Nephron progenitor cell (in vitro differentiated cells): ENCODE measurements around the gene CFAP46.

ENCODE experiments used
- DNase-seq: peaks from one replicate; pipeline ENCODE4 v3.0.0; 2021
- H3K27ac Mint-ChIP-seq: 2 replicates; pipeline ENCODE4 v1.8.0; 2021; ENCODE audit warnings: mild to moderate bottlenecking, moderate library complexity, mixed read lengths
- H3K27me3 Mint-ChIP-seq: 2 replicates; pipeline ENCODE4 v1.8.0; 2021; ENCODE audit warnings: mild to moderate bottlenecking, low read depth, mixed read lengths; ENCODE audit not compliant: poor library complexity
- H3K36me3 Mint-ChIP-seq: 2 replicates; pipeline ENCODE4 v1.8.0; 2021; ENCODE audit warnings: low read depth, mixed read lengths
- H3K4me1 Mint-ChIP-seq: 2 replicates; pipeline ENCODE4 v1.8.0; 2021; ENCODE audit warnings: mixed read lengths
- H3K4me3 Mint-ChIP-seq: 2 replicates; pipeline ENCODE4 v1.8.0; 2021; ENCODE audit warnings: mild to moderate bottlenecking, moderate library complexity, mixed read lengths
- H3K9me3 Mint-ChIP-seq: 2 replicates; pipeline ENCODE4 v1.8.0; 2021; ENCODE audit warnings: mild to moderate bottlenecking, moderate library complexity, mixed read lengths
- TF ChIP-seq, protein P1 (sequence below): fragments of 200-600 bp; sonication (generic); IDR thresholded peaks from 2 replicates; pipeline ENCODE4 v1.5.0; 2021; ENCODE audit warnings: antibody characterized with exemption

Gene CFAP46

DNA sequence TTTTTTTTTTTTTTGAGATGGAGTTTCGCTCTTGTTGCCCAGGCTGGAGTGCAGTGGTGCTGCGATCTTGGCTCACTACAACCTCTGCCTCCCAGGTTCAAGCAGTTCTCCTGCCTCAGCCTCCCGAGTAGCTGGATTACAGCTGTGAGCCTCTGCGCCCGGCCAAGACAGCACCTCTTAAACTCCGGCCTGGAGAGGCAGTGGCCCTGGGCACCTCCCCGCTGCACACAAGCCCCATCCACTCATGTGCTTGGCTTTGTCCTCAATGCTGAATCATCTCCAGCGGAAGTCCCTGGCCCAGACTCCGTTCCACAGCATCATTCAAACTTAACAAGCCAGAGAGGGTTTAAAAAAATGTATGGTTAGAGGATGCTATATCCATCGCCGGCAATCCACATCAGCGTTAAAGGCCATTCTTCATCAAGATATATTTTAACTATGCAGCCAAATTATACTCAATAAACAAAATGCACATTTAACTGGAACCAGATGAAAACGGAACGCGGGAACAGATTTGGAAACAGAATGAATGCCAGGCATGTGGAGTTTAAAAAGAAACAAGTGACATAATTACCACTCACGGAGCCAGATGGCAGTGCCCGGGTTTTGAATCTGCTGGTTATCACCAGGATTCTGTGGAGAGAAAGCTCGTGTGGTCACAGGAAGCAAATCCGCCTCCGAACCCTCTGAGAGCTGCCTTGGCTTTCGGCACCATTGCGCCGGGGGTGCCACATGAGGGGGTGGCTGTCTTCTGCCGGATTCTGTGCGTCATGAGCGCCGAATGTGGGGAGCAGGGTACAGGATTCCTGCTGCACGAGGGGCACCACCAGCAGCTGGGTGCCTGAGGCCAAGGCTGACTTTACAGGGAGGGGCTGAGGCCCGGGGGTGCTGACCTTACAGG is 45.6 kb upstream of the CFAP46 start:
- H3K27ac Mint-ChIP-seq, result peak overlapping the region; percentile 18
- TF ChIP-seq, protein P1, sequence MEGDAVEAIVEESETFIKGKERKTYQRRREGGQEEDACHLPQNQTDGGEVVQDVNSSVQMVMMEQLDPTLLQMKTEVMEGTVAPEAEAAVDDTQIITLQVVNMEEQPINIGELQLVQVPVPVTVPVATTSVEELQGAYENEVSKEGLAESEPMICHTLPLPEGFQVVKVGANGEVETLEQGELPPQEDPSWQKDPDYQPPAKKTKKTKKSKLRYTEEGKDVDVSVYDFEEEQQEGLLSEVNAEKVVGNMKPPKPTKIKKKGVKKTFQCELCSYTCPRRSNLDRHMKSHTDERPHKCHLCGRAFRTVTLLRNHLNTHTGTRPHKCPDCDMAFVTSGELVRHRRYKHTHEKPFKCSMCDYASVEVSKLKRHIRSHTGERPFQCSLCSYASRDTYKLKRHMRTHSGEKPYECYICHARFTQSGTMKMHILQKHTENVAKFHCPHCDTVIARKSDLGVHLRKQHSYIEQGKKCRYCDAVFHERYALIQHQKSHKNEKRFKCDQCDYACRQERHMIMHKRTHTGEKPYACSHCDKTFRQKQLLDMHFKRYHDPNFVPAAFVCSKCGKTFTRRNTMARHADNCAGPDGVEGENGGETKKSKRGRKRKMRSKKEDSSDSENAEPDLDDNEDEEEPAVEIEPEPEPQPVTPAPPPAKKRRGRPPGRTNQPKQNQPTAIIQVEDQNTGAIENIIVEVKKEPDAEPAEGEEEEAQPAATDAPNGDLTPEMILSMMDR, result no peak
- H3K9me3 Mint-ChIP-seq, result no peaks in the 10 kb centered on the region
- DNase-seq, result no peak
- peaks cover 35% of the 10 kb centered on the region for H3K4me1 Mint-ChIP-seq
- no peaks in the 10 kb centered on the region for H3K36me3 Mint-ChIP-seq
- no peak overlapping the region for H3K4me3 Mint-ChIP-seq
- peaks cover 29% of the 10 kb centered on the region for H3K27me3 Mint-ChIP-seq

DNA sequence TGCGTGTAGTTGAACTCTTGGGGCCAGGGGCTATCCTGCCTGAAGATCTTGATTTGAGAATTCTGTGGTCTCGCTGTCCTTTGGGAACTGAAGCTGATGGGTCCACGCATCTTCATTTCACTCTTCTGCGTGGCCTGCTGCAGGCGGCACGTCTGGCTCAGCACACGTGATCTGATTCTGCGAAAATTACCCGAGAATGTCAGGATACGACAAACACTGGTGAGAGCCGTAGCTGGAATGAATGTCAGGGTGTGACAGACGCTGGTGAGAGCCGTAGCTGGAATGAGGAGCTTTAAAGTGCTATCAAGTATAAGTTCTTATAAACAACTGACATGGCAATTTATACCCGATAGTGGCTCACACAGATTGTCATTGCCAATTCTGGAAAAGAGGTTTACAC is 44.6 kb upstream of the CFAP46 start:
- no peaks in the 10 kb centered on the region for H3K36me3 Mint-ChIP-seq
- H3K4me3 Mint-ChIP-seq, result no peak overlapping the region
- DNase-seq, result no peak
- TF ChIP-seq, protein P1, result no peak
- peak overlapping the region; percentile 72 for H3K27ac Mint-ChIP-seq
- no peaks in the 10 kb centered on the region for H3K9me3 Mint-ChIP-seq
- H3K27me3 Mint-ChIP-seq, result peaks cover 34% of the 10 kb centered on the region
- peaks cover 35% of the 10 kb centered on the region for H3K4me1 Mint-ChIP-seq

DNA sequence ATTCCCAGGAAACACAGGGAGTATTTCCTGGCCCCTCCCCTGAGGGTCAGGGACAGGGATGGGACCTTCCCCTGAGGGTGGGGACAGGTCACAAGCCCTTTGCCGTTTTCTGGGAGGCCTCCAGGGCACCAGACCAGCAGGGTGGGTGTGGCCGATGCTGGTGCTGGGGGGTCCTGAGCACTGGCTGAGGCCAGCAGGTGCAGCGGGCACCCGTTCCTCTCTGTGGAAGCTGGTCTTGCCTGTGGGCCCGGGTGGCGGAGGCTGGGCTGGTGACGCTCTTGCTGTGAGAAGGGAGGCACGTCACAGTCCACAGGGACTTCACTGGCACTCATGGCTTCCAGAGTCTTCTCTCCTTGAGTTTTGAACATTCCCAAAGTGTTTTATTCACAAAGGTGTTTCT is 44.2 kb upstream of the CFAP46 start:
- DNase-seq, result no peak
- peaks cover 32% of the 10 kb centered on the region for H3K4me1 Mint-ChIP-seq
- peaks cover 38% of the 10 kb centered on the region for H3K27me3 Mint-ChIP-seq
- no peak overlapping the region for H3K4me3 Mint-ChIP-seq
- no peaks in the 10 kb centered on the region for H3K9me3 Mint-ChIP-seq
- no peak overlapping the region for H3K27ac Mint-ChIP-seq
- TF ChIP-seq, protein P1, result no peak
- H3K36me3 Mint-ChIP-seq, result no peaks in the 10 kb centered on the region

DNA sequence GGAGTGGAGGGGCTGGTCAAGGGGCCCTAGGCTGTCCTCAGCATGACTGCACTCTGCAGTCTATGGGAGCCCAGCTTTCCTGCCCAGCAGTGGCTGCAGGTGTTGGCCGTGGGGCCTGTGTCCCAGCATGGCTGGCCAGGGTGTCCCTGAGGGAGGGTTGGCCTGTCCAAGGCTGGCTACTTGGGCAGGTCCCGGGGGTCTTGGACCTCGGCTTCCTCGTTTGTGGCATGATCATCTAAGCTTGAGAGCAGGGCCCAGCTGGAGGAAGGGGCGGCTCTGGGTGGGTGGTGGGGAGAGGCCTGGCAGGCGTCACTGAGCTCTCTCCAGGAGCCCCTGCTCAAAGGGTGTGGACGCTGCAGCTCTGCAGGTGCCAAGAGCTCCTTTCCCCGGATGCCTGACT is 43.7 kb upstream of the CFAP46 start:
- Mint-ChIP-seq H3K9me3 (no peaks in the 10 kb centered on the region), H3K4me1 (peaks cover 29% of the 10 kb centered on the region), H3K4me3 (no peak overlapping the region), H3K27me3 (peaks cover 38% of the 10 kb centered on the region), H3K27ac (no peak overlapping the region), H3K36me3 (no peaks in the 10 kb centered on the region)
- TF ChIP-seq, protein P1, result no peak
- DNase-seq, result no peak

DNA sequence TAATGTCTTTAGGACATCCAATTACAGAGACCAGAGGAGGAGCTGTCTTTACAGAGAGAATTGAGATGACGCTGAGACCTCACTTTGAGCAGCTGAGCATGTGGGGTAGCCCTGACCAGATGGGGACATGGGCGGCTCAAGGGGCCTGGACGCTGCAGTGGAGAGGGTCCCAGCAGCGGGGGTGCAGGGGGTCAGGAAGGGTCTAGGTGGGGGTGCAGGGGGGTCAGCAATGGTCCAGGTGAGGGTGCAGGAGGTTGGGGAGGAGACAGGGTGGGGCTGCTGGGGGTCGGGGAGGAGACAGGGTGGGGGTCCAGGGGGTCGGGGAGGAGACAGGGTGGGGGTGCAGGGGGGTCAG is 43.2 kb upstream of the CFAP46 start:
- Mint-ChIP-seq H3K4me1 (peaks cover 28% of the 10 kb centered on the region), H3K4me3 (no peak overlapping the region), H3K27me3 (peaks cover 37% of the 10 kb centered on the region), H3K27ac (no peak overlapping the region), H3K9me3 (no peaks in the 10 kb centered on the region), H3K36me3 (no peaks in the 10 kb centered on the region)
- TF ChIP-seq, protein P1, result no peak
- no peak for DNase-seq
